Measurements from ENCODE around the gene ATRNL1.
A peak's percentile ranks its signal among the peaks of the same experiment; 100 is the strongest.

The ATRNL1 gene

DNA sequence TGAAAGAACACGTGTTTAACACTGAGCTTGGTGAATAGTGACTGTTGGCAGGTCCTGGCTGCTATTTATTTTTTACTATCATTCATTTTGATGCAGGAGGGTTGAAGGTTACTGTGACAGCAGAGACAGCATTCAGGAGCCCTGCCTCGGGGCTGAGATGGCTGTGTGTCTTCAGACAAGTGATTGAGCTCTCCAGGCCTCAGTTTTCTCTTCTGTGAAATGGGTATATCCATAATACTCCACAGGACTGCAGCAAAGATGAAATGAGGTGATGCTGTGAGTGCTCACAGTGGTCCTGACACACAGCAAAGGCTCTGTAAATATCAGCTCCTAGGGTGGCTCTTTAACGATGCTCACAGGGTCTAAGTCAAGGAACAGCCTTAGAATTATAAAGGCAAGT is 884.7 kb downstream of the ATRNL1 start:
- no peak for DNase-seq (ENCODE audit: low read depth, low spot score)

DNA sequence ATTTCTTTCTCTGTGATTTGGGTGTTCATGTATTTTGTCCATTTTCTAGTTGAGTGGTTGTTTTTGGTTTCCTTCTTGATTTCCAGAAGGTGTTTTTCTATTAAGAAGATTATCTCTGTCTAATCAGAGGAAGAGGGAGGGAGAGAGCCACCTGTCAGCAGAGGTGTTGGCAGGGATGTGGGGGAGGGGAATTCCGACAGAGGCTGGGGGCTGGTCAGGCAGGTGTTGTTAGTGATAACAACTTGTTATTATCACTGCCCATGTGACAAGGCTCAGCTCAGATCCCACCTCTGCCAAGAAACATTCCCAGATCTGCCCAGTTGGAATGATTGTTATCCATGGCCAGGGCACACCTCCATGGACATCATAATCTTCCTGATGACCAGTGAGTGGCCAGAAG is 886.4 kb downstream of the ATRNL1 start:
- no peak for DNase-seq (ENCODE audit: low read depth, low spot score)

DNA sequence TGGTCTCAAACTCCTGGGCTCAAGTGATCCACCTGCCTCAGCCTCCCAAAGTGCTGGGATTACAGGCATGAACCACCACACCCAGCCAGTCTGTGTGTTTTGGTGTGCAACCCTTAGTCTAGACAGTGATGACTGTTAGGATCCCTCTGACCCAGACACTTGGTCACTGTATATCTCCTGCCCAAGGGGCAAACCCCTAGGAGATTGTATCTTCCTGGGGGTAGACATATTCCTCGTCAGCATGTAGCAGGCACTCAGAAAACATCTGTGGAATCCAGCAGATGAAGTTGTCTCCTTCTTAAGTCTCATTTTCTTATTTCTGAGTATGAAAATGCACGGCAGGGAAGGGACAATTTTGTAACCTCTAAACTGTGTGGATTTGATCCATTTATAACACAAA is 887.3 kb downstream of the ATRNL1 start:
- no peak for DNase-seq (ENCODE audit: low read depth, low spot score)

DNA sequence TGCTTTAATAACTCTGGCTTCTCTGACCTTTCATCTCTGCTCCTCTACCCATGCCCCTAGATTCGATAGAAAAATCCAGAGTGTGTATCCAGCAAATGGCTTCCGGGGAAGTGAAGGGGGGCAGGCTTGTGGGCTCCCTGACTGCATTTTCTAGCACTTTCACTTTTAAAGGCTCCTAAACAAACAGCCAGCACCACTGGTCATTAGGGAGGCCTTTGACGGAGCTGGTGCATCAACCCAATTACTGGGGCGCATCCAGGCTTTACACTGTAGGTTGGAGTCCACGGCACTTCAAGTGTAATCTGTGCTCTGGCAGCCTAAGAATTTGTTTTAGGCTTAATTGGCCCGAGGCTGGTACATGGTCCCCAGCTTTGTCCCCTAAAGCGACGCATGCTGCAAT is 887.9 kb downstream of the ATRNL1 start:
- no peak for DNase-seq (ENCODE audit: low read depth, low spot score)

DNA sequence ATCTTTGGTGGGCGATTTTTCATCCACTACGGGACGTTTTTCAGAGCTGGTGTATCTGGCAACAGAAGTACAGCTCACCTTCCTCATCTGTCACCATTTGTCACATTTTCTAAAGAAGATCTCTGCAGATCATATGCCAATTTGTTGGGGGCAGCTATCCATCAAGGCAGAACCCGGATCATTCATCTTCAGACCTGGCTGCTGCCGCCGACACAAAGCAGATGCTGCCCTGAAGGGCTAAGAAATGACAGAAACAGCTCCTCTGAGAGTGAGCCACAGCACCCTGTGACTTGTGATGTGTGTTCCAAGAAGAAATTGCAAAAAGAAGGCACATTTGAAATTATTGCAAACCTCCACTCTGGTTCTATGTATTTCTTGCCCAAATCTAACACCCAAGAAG is 888.9 kb downstream of the ATRNL1 start:
- no peak for DNase-seq (ENCODE audit: low read depth, low spot score)

DNA sequence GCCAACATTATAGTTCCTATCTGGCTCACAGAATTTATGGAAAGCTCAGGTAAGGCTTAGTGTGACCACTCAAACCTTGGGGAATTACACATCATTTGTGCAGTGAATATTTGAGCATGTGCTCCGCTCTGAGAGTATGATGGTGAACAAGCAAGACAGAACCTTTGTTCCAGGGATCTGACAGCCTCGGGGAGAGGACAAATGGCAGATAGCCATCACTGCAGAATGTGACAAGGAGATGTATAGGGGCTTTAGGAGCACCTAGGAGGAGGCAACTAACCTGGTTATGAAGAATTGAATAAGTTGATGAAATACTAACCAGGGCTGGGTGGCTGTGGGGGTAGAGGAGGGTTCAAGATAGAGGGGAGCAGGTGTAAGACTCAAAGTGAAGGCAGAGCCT is 889.4 kb downstream of the ATRNL1 start:
- DNase-seq (ENCODE audit: low read depth, low spot score), result no peak

DNA sequence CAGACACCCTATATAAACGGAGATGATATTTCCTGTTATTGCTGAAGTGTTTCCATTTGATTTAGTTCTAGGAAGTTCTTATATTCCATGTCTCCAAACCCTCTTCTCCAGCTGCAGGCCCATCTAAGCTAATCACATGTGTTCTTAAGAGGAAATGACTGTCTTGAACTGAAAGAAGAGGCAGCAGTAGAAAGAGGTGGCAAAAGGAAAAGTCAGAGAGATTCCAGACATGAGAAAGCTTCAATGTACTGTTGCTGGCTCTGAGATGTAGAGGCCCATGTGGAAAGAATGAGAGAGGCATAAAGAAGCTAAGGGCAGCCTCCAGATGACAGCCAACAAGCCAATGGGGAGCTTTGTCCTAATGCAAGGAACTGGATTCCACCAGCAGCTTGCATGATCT is 892.6 kb downstream of the ATRNL1 start:
- no peak for DNase-seq (ENCODE audit: low read depth, low spot score)

DNA sequence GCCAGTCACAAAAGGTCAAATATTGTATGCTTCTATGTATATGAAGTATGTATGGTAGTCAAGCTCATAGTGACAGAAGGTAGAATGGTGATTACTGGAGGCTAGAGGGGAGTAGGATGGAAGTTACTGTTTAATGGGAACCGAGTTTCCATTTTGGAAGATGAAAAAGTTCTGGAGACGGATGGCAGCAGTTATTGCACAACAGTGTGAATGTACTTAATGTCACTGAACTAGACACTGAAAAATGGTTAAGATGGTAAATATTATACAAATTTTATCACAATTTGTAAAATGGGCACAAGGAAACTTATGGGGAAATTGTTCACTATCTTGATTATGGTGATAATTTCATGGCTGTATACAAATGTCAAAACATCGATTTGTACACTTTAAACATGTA is 895.2 kb downstream of the ATRNL1 start:
- no peak for DNase-seq (ENCODE audit: low read depth, low spot score)

DNA sequence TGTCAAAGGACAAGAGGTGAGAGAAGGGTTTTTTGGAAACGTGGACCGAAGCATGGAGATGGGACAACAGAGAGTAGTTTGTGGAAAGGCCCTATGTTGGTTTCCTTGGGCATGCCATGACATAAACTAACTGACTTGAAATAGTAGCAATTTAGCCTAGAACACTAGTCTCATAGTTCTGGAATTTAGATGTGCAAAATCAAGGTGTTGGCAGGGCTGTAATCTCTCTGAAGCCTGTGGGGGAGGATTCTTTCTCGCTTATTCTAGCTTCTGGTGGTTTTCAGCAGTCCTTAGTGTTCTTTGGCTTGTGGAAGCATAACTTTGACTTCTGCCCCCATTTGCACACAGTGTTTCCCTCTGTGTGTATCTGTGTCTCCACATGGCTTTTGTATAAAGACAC is 896.5 kb downstream of the ATRNL1 start:
- DNase-seq (ENCODE audit: low read depth, low spot score), result no peak

DNA sequence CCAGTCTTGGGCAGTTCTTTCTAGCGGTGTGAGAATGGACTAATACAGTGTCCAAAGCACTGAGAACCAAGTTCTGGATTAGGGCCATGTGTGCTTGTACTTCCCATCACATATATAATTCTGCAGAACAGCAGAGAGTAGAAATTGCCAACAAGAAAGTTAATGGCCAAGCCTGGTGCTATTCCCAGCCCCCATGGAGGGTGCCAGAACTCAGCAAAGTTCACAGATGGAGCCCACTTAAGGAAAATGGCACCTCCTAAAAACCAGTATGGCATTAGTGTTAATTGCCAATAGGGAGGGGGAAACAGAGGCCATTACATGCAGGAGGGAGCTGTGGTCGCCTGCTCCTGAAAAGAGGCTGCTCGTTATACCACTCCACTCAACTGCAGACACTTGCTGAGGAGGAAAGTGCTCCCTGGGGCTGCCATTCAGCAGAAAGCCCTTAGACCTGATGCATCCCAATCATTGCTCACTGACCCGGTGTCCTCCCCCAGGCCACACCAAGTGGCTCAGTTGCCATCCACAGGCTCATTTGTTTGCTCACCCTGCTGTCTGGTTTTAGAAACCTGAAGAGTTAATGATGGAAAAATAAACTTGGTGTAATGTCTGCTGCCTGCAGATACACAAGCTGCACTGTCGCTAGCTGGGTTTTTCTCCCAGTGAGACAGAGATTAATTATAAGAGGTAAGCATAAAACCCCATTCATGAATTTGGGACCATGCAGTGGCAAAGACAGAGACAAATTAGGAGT is 899.2 kb downstream of the ATRNL1 start:
- DNase-seq (ENCODE audit: low read depth, low spot score), result no peak

DNA sequence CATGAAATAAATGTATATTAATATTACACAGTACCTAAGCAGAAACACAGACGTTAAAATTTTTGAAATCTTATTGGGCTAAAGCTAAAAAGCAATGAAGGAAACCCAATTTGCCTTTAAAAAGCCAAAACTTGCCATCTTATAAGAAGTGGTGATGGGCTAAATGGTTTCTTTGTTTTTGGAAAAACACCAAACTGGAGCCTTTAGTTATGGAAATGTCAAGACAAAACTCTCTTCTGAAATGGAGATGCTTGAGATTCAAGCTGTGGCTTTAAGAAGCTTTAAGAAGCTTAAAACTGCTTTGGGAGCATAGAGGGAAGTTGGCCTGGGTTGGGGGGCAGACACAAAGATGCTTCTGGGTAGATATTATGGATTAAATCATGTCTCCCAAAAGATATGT is 902.9 kb downstream of the ATRNL1 start:
- peak; percentile 50 for DNase-seq (ENCODE audit: low read depth, low spot score)

DNA sequence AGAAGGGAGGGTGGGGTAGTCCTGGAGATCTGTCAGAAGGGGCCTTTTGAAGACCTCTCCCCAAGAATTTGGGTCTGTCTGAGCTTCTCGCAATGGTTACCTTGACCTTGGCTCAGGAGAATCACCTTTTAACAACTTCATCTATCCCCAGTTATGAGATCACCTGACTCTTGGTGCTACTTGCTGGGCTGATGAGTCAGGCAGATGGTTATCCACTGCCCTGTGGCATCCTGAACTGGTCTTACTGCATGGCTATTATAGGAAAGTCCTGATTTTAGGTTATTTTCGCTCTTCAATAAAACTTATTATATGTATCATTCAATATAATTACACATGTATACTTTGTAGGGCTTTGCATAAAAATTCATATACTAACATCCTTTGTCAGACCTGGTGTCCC is 905.1 kb downstream of the ATRNL1 start:
- no peak for DNase-seq (ENCODE audit: low read depth, low spot score)

Data from ELF-1 (cell line).